OCI-LY3 (cell line): ENCODE results near the gene ARHGAP5.

ENCODE experiments used
- H2AFZ ChIP-seq: fragments of 200-600, 300-600 bp; shearing (Covaris generic); 2 replicates; pipeline ENCODE4 v1.6.0; 2014; ENCODE audit warnings: antibody characterized with exemption, low read depth, low read length
- H3K27ac ChIP-seq: fragments of 200-600, 300-600 bp; sonication (generic); 2 replicates; pipeline ENCODE4 v1.5.1; 2014; ENCODE audit warnings: mild to moderate bottlenecking, low read length, moderate library complexity, mixed read lengths
- H3K27me3 ChIP-seq: fragments of 200-600, 300-600 bp; sonication (generic); 2 replicates; pipeline ENCODE4 v1.6.1; 2014; ENCODE audit warnings: low read depth, low read length, mixed read lengths
- H3K36me3 ChIP-seq: fragments of 200-600, 300-600 bp; sonication (generic); replicated peaks from 2 replicates; pipeline ENCODE3; 2014; ENCODE audit warnings: low read depth, low read length, mixed read lengths
- H3K4me1 ChIP-seq: fragments of 300-600, 200-600 bp; sonication (generic); 2 replicates; pipeline ENCODE4 v1.6.1; 2014; ENCODE audit warnings: low read length, mixed read lengths
- H3K4me2 ChIP-seq: fragments of 200-600, 300-600 bp; sonication (generic); 2 replicates; pipeline ENCODE4 v1.6.1; 2014; ENCODE audit warnings: low read length, mixed read lengths
- H3K4me3 ChIP-seq: fragments of 300-600, 200-600 bp; sonication (generic); 2 replicates; pipeline ENCODE4 v1.5.1; 2014; ENCODE audit warnings: antibody characterized with exemption, mild to moderate bottlenecking, low read length, moderate library complexity
- H3K79me2 ChIP-seq: fragments of 300-600, 200-600 bp; shearing (Covaris generic); 2 replicates; pipeline ENCODE4 v1.6.1; 2014; ENCODE audit warnings: mild to moderate bottlenecking, low read length, mixed read lengths
- H3K9ac ChIP-seq: fragments of 300-600, 200-600 bp; shearing (Covaris generic); 2 replicates; pipeline ENCODE4 v1.6.0; 2014; ENCODE audit warnings: mild to moderate bottlenecking, low read length, moderate library complexity
- H3K9me3 ChIP-seq: fragments of 200-600, 300-600 bp; shearing (Covaris generic); 2 replicates; pipeline ENCODE4 v1.6.1; 2014; ENCODE audit warnings: low read length, mixed read lengths; ENCODE audit not compliant: insufficient read depth
- H4K20me1 ChIP-seq: fragments of 200-600, 300-600 bp; sonication (generic); 2 replicates; pipeline ENCODE4 v1.6.1; 2016; ENCODE audit warnings: low read length, mixed read lengths; ENCODE audit not compliant: insufficient read depth
- EZH2phosphoT487 ChIP-seq: fragments of 200-600 bp; shearing (Covaris generic); IDR thresholded peaks from 2 replicates; pipeline ENCODE4 v1.6.1; 2018; ENCODE audit warnings: antibody characterized with exemption, mixed run types, low read depth
- TF ChIP-seq, protein P1 (sequence below): fragments of 200-600, 300-600 bp; sonication (generic); IDR thresholded peaks from 2 replicates; pipeline ENCODE4 v1.5.1; 2014; ENCODE audit warnings: antibody characterized with exemption, low read length, low read depth

ARHGAP5 gene

DNA sequence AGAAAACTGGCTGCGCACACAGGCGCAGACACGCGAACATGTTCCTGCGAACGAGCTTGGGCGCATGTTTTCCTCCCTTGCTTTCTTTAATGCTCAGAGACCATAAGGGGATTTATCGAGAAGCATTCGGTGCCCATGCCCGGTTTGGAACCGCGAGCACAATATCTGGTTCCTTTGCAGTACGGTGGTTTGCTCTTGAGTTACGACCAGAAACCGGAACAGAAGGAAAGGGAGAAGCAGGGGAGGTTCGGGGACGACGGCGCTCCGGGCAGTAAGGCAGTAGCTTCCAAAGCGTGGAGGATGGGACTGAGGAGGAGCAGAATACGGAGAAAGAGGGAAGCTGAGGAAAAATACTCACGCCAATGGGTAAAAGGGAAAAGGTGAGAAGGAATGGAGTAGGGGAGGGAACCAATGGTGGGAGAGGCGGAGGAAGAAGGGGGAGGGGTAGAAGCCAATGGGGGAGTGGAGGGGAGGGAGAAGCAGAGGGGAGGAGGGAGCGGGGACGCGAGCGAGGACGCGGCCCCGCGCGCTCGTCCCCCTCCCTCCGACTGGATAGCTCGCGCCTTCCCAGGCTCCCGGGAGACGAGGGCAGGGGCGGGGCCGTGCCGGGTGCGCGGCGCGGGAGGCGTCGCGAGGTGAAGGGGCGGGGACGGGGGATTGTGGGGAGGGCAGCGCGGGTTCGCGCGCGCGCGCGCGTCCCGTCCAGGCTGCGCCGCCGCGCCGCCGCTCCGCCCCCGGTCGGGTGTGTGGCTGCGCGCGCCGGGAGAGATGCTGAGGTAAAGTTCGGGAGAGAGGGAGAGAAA is 625 bp upstream of the ARHGAP5 start:
- TF ChIP-seq, protein P1, sequence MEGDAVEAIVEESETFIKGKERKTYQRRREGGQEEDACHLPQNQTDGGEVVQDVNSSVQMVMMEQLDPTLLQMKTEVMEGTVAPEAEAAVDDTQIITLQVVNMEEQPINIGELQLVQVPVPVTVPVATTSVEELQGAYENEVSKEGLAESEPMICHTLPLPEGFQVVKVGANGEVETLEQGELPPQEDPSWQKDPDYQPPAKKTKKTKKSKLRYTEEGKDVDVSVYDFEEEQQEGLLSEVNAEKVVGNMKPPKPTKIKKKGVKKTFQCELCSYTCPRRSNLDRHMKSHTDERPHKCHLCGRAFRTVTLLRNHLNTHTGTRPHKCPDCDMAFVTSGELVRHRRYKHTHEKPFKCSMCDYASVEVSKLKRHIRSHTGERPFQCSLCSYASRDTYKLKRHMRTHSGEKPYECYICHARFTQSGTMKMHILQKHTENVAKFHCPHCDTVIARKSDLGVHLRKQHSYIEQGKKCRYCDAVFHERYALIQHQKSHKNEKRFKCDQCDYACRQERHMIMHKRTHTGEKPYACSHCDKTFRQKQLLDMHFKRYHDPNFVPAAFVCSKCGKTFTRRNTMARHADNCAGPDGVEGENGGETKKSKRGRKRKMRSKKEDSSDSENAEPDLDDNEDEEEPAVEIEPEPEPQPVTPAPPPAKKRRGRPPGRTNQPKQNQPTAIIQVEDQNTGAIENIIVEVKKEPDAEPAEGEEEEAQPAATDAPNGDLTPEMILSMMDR, result no peak
- TF ChIP-seq EZH2phosphoT487, result no peak
- H3K79me2 ChIP-seq, result peaks cover 18% of the 10 kb centered on the region
- peak overlapping the region; percentile 99 for H2AFZ ChIP-seq
- peaks cover 13% of the 10 kb centered on the region for H3K4me1 ChIP-seq
- no peaks in the 10 kb centered on the region for H3K36me3 ChIP-seq
- no peaks in the 10 kb centered on the region for H3K9me3 ChIP-seq
- peak overlapping the region; percentile 95 for H3K4me2 ChIP-seq
- H3K9ac ChIP-seq, result peak overlapping the region; percentile 83
- H4K20me1 ChIP-seq, result peaks cover 10% of the 10 kb centered on the region
- H3K4me3 ChIP-seq, result peak overlapping the region; percentile 97
- H3K27ac ChIP-seq, result peak overlapping the region; percentile 28
- peaks cover 24% of the 10 kb centered on the region for H3K27me3 ChIP-seq

DNA sequence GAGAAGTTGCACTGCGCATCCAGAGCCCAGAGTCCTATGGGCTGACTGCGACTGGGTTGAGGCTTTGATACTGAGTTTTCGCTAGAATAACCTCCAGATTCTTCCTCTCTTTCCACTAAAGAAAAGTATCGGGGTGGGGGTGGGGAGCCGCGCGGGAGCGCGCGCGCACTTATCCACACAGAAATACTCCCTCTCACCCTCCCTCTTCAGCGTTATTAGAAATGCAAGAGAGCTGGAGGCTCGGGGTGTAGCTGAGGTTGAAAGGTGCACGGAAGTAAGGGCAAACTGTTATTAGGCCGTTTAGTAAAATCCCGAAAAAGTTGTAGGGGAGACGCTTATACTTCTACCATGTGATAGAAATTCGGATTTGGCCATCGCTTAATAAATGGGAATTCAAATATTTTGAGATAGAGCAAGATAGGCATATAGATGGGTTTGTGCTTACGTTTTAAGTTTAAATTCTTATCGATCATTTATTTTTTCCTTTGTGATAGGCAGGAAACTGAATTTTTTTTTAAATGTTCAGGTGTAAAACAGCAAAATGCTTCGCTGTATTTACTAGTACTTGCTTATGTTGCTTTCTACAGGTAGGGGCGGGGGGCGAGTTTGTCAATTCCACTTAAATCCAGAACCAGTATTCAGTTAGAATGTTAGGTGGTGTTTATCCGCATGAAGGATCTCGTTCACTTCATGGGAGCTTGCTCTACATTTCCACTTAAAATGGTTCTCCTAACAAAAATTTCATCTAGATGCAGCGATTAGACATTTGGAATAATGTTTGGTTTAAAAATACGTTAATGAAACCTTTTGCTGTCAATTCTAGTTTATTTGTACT is 1.1 kb downstream of the ARHGAP5 start:
- H3K27me3 ChIP-seq, result peaks cover 24% of the 10 kb centered on the region
- H3K9me3 ChIP-seq, result no peaks in the 10 kb centered on the region
- H3K4me2 ChIP-seq, result peak overlapping the region; percentile 83
- H3K79me2 ChIP-seq, result peaks cover 27% of the 10 kb centered on the region
- H2AFZ ChIP-seq, result peak overlapping the region; percentile 75
- H3K4me3 ChIP-seq, result peak overlapping the region; percentile 97
- no peaks in the 10 kb centered on the region for H3K36me3 ChIP-seq
- H3K27ac ChIP-seq, result peak overlapping the region; percentile 32
- H4K20me1 ChIP-seq, result peaks cover 15% of the 10 kb centered on the region
- TF ChIP-seq, protein P1, result no peak
- TF ChIP-seq EZH2phosphoT487, result no peak
- H3K4me1 ChIP-seq, result peaks cover 13% of the 10 kb centered on the region
- H3K9ac ChIP-seq, result peak overlapping the region; percentile 83

DNA sequence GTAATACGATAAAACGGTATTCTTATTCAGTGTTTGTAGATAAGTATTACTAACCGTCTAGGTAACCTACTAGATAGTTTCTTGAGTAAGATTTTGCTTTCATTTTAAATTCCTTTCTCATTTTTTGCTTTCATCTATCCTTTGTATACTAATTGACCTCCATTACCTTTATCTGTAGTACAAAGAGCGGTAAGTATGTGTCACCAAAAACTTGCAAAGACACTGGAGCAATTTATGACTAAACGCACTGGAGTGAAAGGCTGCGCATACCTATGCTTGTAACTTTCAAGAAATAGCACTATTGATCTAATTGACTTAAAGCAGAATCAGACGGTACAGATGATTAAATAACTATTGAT is 1.7 kb downstream of the ARHGAP5 start:
- TF ChIP-seq, protein P1, result no peak
- no peak for TF ChIP-seq EZH2phosphoT487
- Histone ChIP-seq H3K9ac (no peak overlapping the region), H4K20me1 (peaks cover 21% of the 10 kb centered on the region), H3K27me3 (peaks cover 24% of the 10 kb centered on the region), H3K4me1 (peaks cover 13% of the 10 kb centered on the region), H3K4me2 (peak overlapping the region; percentile 83), H3K79me2 (peaks cover 33% of the 10 kb centered on the region), H2AFZ (no peak overlapping the region), H3K4me3 (peak overlapping the region; percentile 97), H3K9me3 (no peaks in the 10 kb centered on the region), H3K36me3 (no peaks in the 10 kb centered on the region), H3K27ac (no peak overlapping the region)

DNA sequence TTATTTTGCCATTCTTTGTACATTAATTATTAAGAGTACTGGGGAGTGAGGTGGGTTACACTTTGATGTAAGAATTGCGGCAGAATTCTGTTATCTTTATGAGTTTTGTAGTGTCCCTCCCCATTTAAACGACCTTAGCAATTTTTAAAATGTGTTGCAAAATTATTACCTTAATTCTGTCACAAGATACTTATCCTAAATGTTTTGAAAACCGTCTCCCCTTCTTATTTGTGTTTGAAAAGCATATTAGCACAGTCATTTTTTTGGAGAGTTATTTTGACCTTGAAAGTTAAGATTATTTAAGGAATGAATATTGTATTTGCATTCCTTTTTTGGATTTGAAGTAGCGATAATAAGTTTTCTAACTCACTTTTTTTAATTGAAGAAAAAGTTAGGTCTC is 2.2 kb downstream of the ARHGAP5 start:
- peaks cover 34% of the 10 kb centered on the region for H3K79me2 ChIP-seq
- peaks cover 13% of the 10 kb centered on the region for H3K4me1 ChIP-seq
- TF ChIP-seq, protein P1, result no peak
- TF ChIP-seq EZH2phosphoT487, result no peak
- no peak overlapping the region for H2AFZ ChIP-seq
- H3K9me3 ChIP-seq, result no peaks in the 10 kb centered on the region
- no peak overlapping the region for H3K9ac ChIP-seq
- no peak overlapping the region for H3K27ac ChIP-seq
- H3K4me2 ChIP-seq, result peak overlapping the region; percentile 83
- H3K27me3 ChIP-seq, result peaks cover 21% of the 10 kb centered on the region
- H3K36me3 ChIP-seq, result no peaks in the 10 kb centered on the region
- H4K20me1 ChIP-seq, result peaks cover 21% of the 10 kb centered on the region
- H3K4me3 ChIP-seq, result peak overlapping the region; percentile 97
